Thyroid gland (tissue), 4 donors: ENCODE measurements around the gene WDR37.

Experiments used
- POLR2A ChIP-seq, 2 donors: fragments of 450-650 bp; IDR thresholded peaks; one replicate each; pipeline ENCODE4 v1.6.1; 2017; ENCODE audit warnings: antibody characterized with exemption in 2 of 2, mild to moderate bottlenecking in 2 of 2, moderate library complexity in 1 of 2
- TF ChIP-seq, protein P1 (sequence below), 6 experiments: fragments of 200-600 bp in 3 of 6; fragments of 450-650 bp in 3 of 6; sonication (generic) in 3 of 6; IDR thresholded peaks; one replicate each; pipeline ENCODE4 v1.5.1; 2016 to 2019; ENCODE audit warnings: antibody characterized with exemption in 6 of 6, mild to moderate bottlenecking in 2 of 6, inconsistent platforms in 1 of 6, moderate library complexity in 1 of 6

GRCh38 chr10:1114719-1115606, 58.8 kb downstream of the WDR37 start:
- TF ChIP-seq, protein P1, sequence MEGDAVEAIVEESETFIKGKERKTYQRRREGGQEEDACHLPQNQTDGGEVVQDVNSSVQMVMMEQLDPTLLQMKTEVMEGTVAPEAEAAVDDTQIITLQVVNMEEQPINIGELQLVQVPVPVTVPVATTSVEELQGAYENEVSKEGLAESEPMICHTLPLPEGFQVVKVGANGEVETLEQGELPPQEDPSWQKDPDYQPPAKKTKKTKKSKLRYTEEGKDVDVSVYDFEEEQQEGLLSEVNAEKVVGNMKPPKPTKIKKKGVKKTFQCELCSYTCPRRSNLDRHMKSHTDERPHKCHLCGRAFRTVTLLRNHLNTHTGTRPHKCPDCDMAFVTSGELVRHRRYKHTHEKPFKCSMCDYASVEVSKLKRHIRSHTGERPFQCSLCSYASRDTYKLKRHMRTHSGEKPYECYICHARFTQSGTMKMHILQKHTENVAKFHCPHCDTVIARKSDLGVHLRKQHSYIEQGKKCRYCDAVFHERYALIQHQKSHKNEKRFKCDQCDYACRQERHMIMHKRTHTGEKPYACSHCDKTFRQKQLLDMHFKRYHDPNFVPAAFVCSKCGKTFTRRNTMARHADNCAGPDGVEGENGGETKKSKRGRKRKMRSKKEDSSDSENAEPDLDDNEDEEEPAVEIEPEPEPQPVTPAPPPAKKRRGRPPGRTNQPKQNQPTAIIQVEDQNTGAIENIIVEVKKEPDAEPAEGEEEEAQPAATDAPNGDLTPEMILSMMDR (IDR thresholded peaks at IDR 0.05): no peak
- no peak for TF ChIP-seq POLR2A (IDR thresholded peaks at IDR 0.05)
